ENCODE results near the gene ATE1. TPM values are rescaled to one million over a fixed set of nuclear protein-coding genes. Genes with fewer than 3 reads are reported as not detected.

The ATE1 gene
- total RNA-seq, 4 donors from 2014 or later = 20.8 to 29.5 (median 24.9) TPM

- ATAC-seq (ENCODE audit: low FRiP score) (no peak), DNase-seq (ENCODE audit: low spot score) (no peak)
- no peak for TF ChIP-seq CTCF (IDR thresholded peaks at IDR 0.05)
These were observed 232.7 kb downstream of the ATE1 start for GRCh38 chr10:121694966-121695643.

- no peak for DNase-seq (ENCODE audit: low spot score)
- no peak for ATAC-seq (ENCODE audit: low FRiP score)
- TF ChIP-seq CTCF (IDR thresholded peaks at IDR 0.05) = no peak
These were observed 233.4 kb downstream of the ATE1 start for GRCh38 chr10:121694327-121694965.

- TF ChIP-seq CTCF (IDR thresholded peaks at IDR 0.05) = no peak
- ATAC-seq (ENCODE audit: low FRiP score) (no peak), DNase-seq (ENCODE audit: low spot score) (no peak)
These were observed 235.2 kb downstream of the ATE1 start for GRCh38 chr10:121692626-121693025.

GRCh38 chr10:121690970-121691369, 236.9 kb downstream of the ATE1 start:
- no peak for TF ChIP-seq CTCF (IDR thresholded peaks at IDR 0.05)
- DNase-seq (ENCODE audit: low spot score) = no peak
- ATAC-seq (ENCODE audit: low FRiP score) = no peak

Small RNA genes lying within 50 kb of the gene (small RNA-seq; reads per million reads assigned to genes)
- not detected for gene RF00019
- gene RF02219 = not detected

Other genes with a start within 250 kb of the ATE1 start
- 10 to 100 TPM; 36.0 to 99.1 (median 58.9) TPM for gene NSMCE4A, start 47.2 kb upstream of the ATE1 start, total RNA-seq
- gene TACC2, start 61.1 kb upstream of the ATE1 start, total RNA-seq = 10 to 100 TPM; 23.8 to 33.6 (median 29.4) TPM